HFFc6 (cell line): ENCODE data around the gene SAYSD1. TPM values are rescaled to one million over a fixed set of nuclear protein-coding genes. Genes with fewer than 3 reads are reported as not detected.

Experiments used
- DNase-seq: peaks from one replicate; pipeline ENCODE4 v3.0.0-alpha.2; 2018
- H3K27ac Mint-ChIP-seq: 2 replicates; pipeline ENCODE4 v1.8.0; 2020; ENCODE audit warnings: mild to moderate bottlenecking, mixed read lengths
- H3K27me3 Mint-ChIP-seq: 2 replicates; pipeline ENCODE4 v1.8.0; 2021; ENCODE audit warnings: mild to moderate bottlenecking, moderate library complexity, mixed read lengths; ENCODE audit not compliant: insufficient read depth
- H3K36me3 Mint-ChIP-seq: 2 replicates; pipeline ENCODE4 v1.8.0; 2021; ENCODE audit warnings: low read depth, mixed read lengths
- H3K4me1 Mint-ChIP-seq: 2 replicates; pipeline ENCODE4 v1.8.0; 2020; ENCODE audit warnings: low read depth, mixed read lengths
- H3K4me3 Mint-ChIP-seq: 2 replicates; pipeline ENCODE4 v1.8.0; 2020; ENCODE audit warnings: mild to moderate bottlenecking, moderate library complexity, mixed read lengths
- H3K9me3 Mint-ChIP-seq: 2 replicates; pipeline ENCODE4 v1.8.0; 2020; ENCODE audit warnings: mild to moderate bottlenecking, mixed read lengths
- CTCF ChIP-seq: fragments of 200-600 bp; sonication (generic); IDR thresholded peaks from 2 replicates; pipeline ENCODE4 v1.5.0; 2021; ENCODE audit warnings: antibody characterized with exemption, mild to moderate bottlenecking
- total RNA-seq, 6 experiments: library from RNA; stranded (reverse); fragmentation: NEBNext Ultra II Directional; extraction: Animal tissue kit (Norgen Biotek cat#: 25700); gene quantifications; 2 replicates in 1 of 6; 3 replicates in 5 of 6; pipeline ENCODE4 v1.2.3, GENCODE V29; 2021

The SAYSD1 gene
- total RNA-seq, 6 experiments from 2014 or later = 6.0 to 8.2 (median 7.5) TPM

GRCh38 chr6:39084506-39084905 is 30.5 kb downstream of the SAYSD1 start:
- no peaks in the 10 kb centered on the region for H3K4me1 Mint-ChIP-seq

GRCh38 chr6:39083231-39083634 is 31.8 kb downstream of the SAYSD1 start:
- Mint-ChIP-seq H3K4me1 (no peaks in the 10 kb centered on the region), H3K9me3 (no peaks in the 10 kb centered on the region), H3K27me3 (peaks cover 11% of the 10 kb centered on the region; the same call in 1 of the 2 replicates), H3K4me3 (no peak overlapping the region), H3K27ac (no peak overlapping the region), H3K36me3 (no peaks in the 10 kb centered on the region)
- TF ChIP-seq CTCF = no peak
- no peak for DNase-seq

More at GRCh38 chr6:39084506-39084905, 30.5 kb downstream of the SAYSD1 start:
- no peak for TF ChIP-seq CTCF
- no peak for DNase-seq
- Mint-ChIP-seq H3K4me3 (no peak overlapping the region), H3K9me3 (no peaks in the 10 kb centered on the region), H3K27me3 (peaks cover 12% of the 10 kb centered on the region; the same call in 1 of the 2 replicates), H3K27ac (no peak overlapping the region), H3K36me3 (no peaks in the 10 kb centered on the region)

- H3K4me1 Mint-ChIP-seq = no peaks in the 10 kb centered on the region
- H3K36me3 Mint-ChIP-seq = no peaks in the 10 kb centered on the region
- peaks cover 12% of the 10 kb centered on the region; the same call in 1 of the 2 replicates for H3K27me3 Mint-ChIP-seq
- no peak for DNase-seq
- TF ChIP-seq CTCF = no peak
- H3K4me3 Mint-ChIP-seq = no peak overlapping the region
- H3K9me3 Mint-ChIP-seq = no peaks in the 10 kb centered on the region
- no peak overlapping the region for H3K27ac Mint-ChIP-seq
Observed at GRCh38 chr6:39082310-39082709, 32.7 kb downstream of the SAYSD1 start.

- H3K27ac Mint-ChIP-seq = no peak overlapping the region
- H3K27me3 Mint-ChIP-seq = peaks cover 7% of the 10 kb centered on the region
- H3K36me3 Mint-ChIP-seq = no peaks in the 10 kb centered on the region
- no peaks in the 10 kb centered on the region for H3K4me1 Mint-ChIP-seq
- no peak for DNase-seq
- H3K4me3 Mint-ChIP-seq = no peak overlapping the region
- no peaks in the 10 kb centered on the region for H3K9me3 Mint-ChIP-seq
- no peak for TF ChIP-seq CTCF
Observed at GRCh38 chr6:39080246-39080875, 34.6 kb downstream of the SAYSD1 start.

GRCh38 chr6:39079197-39080125 is 35.5 kb downstream of the SAYSD1 start:
- no peaks in the 10 kb centered on the region for H3K36me3 Mint-ChIP-seq
- H3K4me3 Mint-ChIP-seq = no peak overlapping the region
- no peak for DNase-seq
- peaks cover 7% of the 10 kb centered on the region for H3K27me3 Mint-ChIP-seq
- no peaks in the 10 kb centered on the region for H3K9me3 Mint-ChIP-seq
- no peak for TF ChIP-seq CTCF
- no peak overlapping the region for H3K27ac Mint-ChIP-seq
- no peaks in the 10 kb centered on the region for H3K4me1 Mint-ChIP-seq
